DND-41 (cell line): Measurements from ENCODE around the gene COQ3.

Source experiments
- EZH2 ChIP-seq: IDR thresholded peaks from 3 replicates; pipeline ENCODE4 v1.6.1; 2012; ENCODE audit warnings: borderline replicate concordance, low read depth, mild to moderate bottlenecking, moderate library complexity, low read length, inconsistent platforms; ENCODE audit not compliant: severe bottlenecking
- TF ChIP-seq, protein P1 (sequence below): IDR thresholded peaks from 2 replicates; pipeline ENCODE4 v1.5.1; 2012; ENCODE audit warnings: borderline replicate concordance, low read length, moderate library complexity, mild to moderate bottlenecking; ENCODE audit not compliant: poor library complexity, severe bottlenecking; ENCODE audit errors: extremely low read depth

DNA sequence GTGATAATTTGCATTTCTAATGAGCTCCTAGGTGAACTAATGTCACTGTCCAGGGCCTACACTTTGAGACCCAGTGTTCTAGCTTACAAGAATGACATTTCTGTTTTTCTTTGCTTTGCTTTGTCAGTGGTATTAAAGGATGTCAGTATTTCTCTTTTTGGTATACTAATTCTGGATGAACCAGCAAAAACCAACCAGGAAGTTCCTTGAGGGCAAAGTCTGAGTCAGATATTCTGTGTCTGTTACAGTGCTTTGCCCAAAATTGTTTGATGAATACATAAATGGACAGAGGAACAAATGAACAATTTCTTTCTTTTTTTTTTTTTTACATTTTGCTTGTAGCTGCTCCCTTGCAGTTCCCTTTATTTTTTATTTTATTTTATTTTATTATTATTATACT, 15.4 kb downstream of the COQ3 start:
- TF ChIP-seq EZH2 = no peak
- TF ChIP-seq, protein P1, sequence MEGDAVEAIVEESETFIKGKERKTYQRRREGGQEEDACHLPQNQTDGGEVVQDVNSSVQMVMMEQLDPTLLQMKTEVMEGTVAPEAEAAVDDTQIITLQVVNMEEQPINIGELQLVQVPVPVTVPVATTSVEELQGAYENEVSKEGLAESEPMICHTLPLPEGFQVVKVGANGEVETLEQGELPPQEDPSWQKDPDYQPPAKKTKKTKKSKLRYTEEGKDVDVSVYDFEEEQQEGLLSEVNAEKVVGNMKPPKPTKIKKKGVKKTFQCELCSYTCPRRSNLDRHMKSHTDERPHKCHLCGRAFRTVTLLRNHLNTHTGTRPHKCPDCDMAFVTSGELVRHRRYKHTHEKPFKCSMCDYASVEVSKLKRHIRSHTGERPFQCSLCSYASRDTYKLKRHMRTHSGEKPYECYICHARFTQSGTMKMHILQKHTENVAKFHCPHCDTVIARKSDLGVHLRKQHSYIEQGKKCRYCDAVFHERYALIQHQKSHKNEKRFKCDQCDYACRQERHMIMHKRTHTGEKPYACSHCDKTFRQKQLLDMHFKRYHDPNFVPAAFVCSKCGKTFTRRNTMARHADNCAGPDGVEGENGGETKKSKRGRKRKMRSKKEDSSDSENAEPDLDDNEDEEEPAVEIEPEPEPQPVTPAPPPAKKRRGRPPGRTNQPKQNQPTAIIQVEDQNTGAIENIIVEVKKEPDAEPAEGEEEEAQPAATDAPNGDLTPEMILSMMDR = no peak
